Activated CD8-positive, alpha-beta T cell treated with anti-CD3 and anti-CD28 coated beads for 36 hours (primary cell): ENCODE data around the gene CTNNA1. TPM values are rescaled to one million over a fixed set of nuclear protein-coding genes. Genes with fewer than 3 reads are reported as not detected.
"Not testable (repeated sequence)": the region's sequence is repeated elsewhere in the genome, so short reads cannot be mapped to it uniquely, and the experiment has no call there.

Experiments used
- ATAC-seq: fragments of 200-7000 bp; cut with Tn5 transposase; one replicate; pipeline ENCODE4 v1.10.0; 2021; ENCODE audit warnings: mild to moderate bottlenecking, moderate library complexity
- CTCF ChIA-PET: fragments of 350-600 bp; sonication (Branson Sonifier 250); formaldehyde crosslinking; loops from one replicate; lab custom pipeline; 2021; ENCODE audit warnings: antibody characterized with exemption; lab: Charles Lee
- POLR2A ChIA-PET: fragments of 350-600 bp; sonication (Branson Sonifier 250); formaldehyde crosslinking; loops from one replicate; lab custom pipeline; 2021; ENCODE audit warnings: antibody characterized with exemption; lab: Charles Lee
- DNase-seq: peaks from one replicate; pipeline ENCODE4 v3.0.0-alpha.2; 2020
- H3K27ac Mint-ChIP-seq: one replicate; pipeline ENCODE4 v1.8.0; 2021; ENCODE audit warnings: mild to moderate bottlenecking, mixed read lengths
- H3K27me3 Mint-ChIP-seq: one replicate; pipeline ENCODE4 v1.8.0; 2021; ENCODE audit warnings: mixed read lengths
- H3K36me3 Mint-ChIP-seq: one replicate; pipeline ENCODE4 v1.8.0; 2021; ENCODE audit warnings: low read depth, mixed read lengths
- H3K4me1 Mint-ChIP-seq: one replicate; pipeline ENCODE4 v1.8.0; 2021; ENCODE audit warnings: low read depth, mixed read lengths
- H3K4me3 Mint-ChIP-seq: one replicate; pipeline ENCODE4 v1.8.0; 2021; ENCODE audit warnings: mild to moderate bottlenecking, moderate library complexity, mixed read lengths
- H3K9me3 Mint-ChIP-seq: one replicate; pipeline ENCODE4 v1.8.0; 2021; ENCODE audit warnings: mixed read lengths
- CTCF ChIP-seq: fragments of 200-600 bp; IDR thresholded peaks from one replicate; pipeline ENCODE4 v1.8.0; 2022; ENCODE audit warnings: antibody characterized with exemption, mild to moderate bottlenecking
- intact Hi-C: fragments of 100-400 bp; cut with micrococcal nuclease; formaldehyde crosslinking; loops from one replicate; pipeline ENCODE4 v1.10.0; 2022
- total RNA-seq, 2 experiments: library from RNA; stranded (reverse); gene quantifications; one replicate each; pipeline ENCODE4 v1.2.3, GENCODE V29; 2021

The CTNNA1 gene
- total RNA-seq, 2 experiments from 2014 or later = 77.3 to 85.6 TPM

DNA sequence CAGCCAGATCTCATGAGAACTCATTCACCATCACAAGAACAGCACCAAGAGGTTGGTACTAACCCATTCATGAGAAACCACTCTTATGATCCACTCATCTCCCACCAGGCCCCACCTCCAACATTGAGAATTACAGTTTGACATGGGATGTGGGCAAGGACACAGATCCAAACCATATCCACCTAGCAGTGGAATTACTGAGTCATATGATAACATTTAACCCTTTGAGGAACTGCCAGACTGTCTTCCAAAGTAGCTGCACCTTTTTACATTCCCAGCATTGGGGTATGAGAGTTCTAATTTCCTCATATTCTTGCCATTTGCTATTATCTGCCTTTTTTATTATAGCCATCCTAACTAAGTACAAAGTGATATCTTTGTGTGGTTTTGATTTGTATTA lies 51.9 kb downstream of the CTNNA1 start:
- intact Hi-C loops = no loop called here
- H3K9me3 Mint-ChIP-seq = peaks cover 1% of the 10 kb centered on the region
- POLR2A ChIA-PET = no interaction called here
- TF ChIP-seq CTCF = no peak
- ATAC-seq = no peak
- no peak overlapping the region for H3K4me3 Mint-ChIP-seq
- H3K36me3 Mint-ChIP-seq = peaks cover 5% of the 10 kb centered on the region
- DNase-seq = no peak
- no peak overlapping the region for H3K27ac Mint-ChIP-seq
- H3K27me3 Mint-ChIP-seq = peaks cover 17% of the 10 kb centered on the region
- CTCF ChIA-PET = interaction anchor here (1.1 kb wide), 1 partner anchor 17 kb away, joined by 3 read pairs; no protein-coding TSS in a partner anchor
- peaks cover 7% of the 10 kb centered on the region for H3K4me1 Mint-ChIP-seq

DNA sequence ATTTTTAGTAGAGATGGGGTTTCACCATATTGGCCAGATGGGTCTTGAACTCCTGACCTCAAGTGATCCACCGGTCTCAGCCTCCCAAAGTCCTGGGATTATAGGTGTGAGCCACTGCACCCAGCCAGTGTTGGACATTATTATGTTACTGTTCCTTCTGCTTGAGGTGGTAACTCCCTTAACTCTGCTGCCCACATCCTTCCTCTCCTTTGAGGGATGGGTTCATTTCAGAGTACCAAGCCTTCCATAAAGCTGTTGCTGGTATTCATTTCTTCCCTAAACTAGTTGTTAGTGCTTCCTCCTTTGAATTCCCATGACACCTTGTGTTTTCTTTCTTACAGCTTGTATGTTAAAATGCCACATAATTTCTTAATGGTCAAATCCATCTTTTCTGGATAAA lies 54.0 kb downstream of the CTNNA1 start:
- Mint-ChIP-seq H3K9me3 (no peaks in the 10 kb centered on the region), H3K4me1 (peaks cover 7% of the 10 kb centered on the region), H3K27ac (no peak overlapping the region), H3K27me3 (peaks cover 8% of the 10 kb centered on the region), H3K4me3 (no peak overlapping the region), H3K36me3 (peaks cover 10% of the 10 kb centered on the region)
- TF ChIP-seq CTCF = no peak
- DNase-seq (no peak), ATAC-seq (no peak)
- CTCF ChIA-PET = interaction anchor here (0.9 to 1.3 kb wide), 2 partner anchors 15 to 47 kb away, joined by 3 to 5 read pairs; no protein-coding TSS in a partner anchor
- POLR2A ChIA-PET = no interaction called here
- intact Hi-C loops = no loop called here

DNA sequence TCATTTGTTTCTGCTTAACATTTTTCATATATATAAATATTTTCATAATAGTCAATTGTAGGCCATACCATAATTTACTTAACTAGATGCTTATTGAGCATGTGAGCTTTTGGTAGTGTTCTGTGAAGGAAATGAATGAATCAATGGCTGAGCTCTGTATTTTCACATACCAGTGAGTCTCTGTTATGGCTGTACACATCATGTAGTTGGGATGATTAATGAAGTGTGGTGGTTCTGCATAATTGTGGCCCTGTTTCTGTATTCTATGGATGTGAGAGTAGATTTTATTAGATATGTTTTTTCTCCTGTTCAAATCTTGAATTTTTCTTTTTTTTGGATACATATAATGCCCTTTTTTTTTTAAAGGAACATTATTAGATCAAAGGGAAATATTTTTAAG lies 56.2 kb downstream of the CTNNA1 start:
- CTCF ChIA-PET = interaction anchor here (1.2 to 2.6 kb wide), 4 partner anchors 15 to 166 kb away, joined by 3 to 8 read pairs (median 6); no protein-coding TSS in a partner anchor
- Mint-ChIP-seq H3K9me3 (no peaks in the 10 kb centered on the region), H3K36me3 (peaks cover 10% of the 10 kb centered on the region), H3K4me3 (no peak overlapping the region), H3K27me3 (peaks cover 8% of the 10 kb centered on the region), H3K27ac (no peak overlapping the region), H3K4me1 (peaks cover 7% of the 10 kb centered on the region)
- POLR2A ChIA-PET = no interaction called here
- DNase-seq = no peak
- intact Hi-C loops = no loop called here
- no peak for ATAC-seq
- no peak for TF ChIP-seq CTCF

DNA sequence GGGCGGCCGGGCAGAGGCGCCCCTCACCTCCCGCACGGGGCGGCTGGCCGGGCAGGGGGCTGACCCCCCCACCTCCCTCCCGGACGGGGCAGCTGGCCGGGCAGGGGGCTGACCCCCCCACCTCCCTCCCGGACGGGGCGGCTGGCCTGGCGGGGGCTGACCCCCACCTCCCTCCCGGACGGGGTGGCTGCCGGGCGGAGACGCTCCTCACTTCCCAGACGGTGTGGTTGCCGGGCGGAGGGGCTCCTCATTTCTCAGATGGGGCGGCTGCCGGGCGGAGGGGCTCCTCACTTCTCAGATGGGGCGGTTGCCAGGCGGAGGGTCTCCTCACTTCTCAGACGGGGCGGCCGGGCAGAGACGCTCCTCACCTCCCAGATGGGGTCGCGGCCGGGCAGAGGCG lies 57.6 kb downstream of the CTNNA1 start:
- ATAC-seq, POLR2A ChIA-PET, intact Hi-C loops, H3K27me3 Mint-ChIP-seq, H3K4me3 Mint-ChIP-seq, H3K27ac Mint-ChIP-seq, CTCF ChIA-PET, H3K36me3 Mint-ChIP-seq, H3K4me1 Mint-ChIP-seq, DNase-seq, H3K9me3 Mint-ChIP-seq: not testable (repeated sequence)

DNA sequence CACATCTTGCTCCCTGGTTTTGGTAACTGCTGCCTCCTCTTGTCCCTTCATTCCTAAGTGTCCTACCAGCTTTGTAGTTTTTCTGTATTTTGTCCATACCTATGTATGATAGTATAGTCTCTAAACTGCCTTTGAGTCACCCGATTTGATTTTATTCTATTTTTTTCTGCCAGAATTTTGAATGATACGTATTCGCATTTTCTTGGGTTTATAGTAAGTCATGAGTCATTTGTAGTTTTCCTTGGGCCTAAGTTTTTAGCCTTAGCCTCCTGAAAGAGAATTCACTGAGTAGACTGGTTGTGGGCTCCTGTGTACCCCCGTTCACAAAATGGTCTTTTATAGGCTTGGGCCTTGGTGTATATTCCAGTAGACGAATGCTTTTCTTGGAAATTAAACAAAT lies 62.3 kb downstream of the CTNNA1 start:
- Mint-ChIP-seq H3K4me3 (no peak overlapping the region), H3K36me3 (peaks cover 6% of the 10 kb centered on the region), H3K9me3 (no peaks in the 10 kb centered on the region), H3K27ac (no peak overlapping the region), H3K4me1 (no peaks in the 10 kb centered on the region), H3K27me3 (peaks cover 3% of the 10 kb centered on the region)
- DNase-seq (no peak), ATAC-seq (no peak)
- POLR2A ChIA-PET = no interaction called here
- TF ChIP-seq CTCF = no peak
- CTCF ChIA-PET = interaction anchor here (3.8 kb wide), 1 partner anchor 26 kb away, joined by 12 read pairs; no protein-coding TSS in a partner anchor
- intact Hi-C loops = no loop called here
